GM12891 (cell line): ENCODE results near the gene JOSD1.

Experiments
- POLR2AphosphoS5 ChIP-seq: IDR thresholded peaks from 2 replicates; pipeline ENCODE4 v1.6.1; 2011; ENCODE audit warnings: low read depth, low read length, control low read depth
- TAF1 ChIP-seq: IDR thresholded peaks from 2 replicates; pipeline ENCODE4 v1.6.1; 2011; ENCODE audit warnings: low read depth, low read length, control low read depth

DNA sequence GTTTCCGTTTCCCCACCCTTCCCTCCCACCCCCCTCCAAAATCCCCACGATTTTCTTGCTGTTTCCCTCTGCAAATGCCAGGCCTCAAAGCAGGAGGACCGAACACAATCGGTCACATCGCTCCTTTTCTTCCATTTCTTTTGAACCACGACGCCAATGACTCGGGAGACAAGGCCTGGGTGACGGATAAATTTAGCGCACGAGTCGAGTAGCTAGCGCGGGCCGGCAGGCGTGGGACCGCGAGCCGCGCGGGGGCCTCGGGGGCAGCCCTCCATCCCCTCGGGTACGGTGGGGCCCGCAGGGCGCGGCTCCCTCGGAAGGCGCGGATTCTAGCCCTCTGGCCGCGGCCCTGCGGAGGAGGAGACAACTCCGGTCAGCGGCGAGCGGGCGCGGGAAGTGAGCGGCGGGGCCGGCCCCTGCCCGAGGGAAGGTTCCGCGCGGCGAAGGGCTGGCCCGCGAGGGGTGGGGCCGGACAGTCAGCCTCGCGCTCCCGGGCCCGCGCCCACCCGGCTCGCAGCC lies 414 bp downstream of the JOSD1 start:
- TF ChIP-seq POLR2AphosphoS5 (no peak), TAF1 (no peak)
